ENCODE results near the gene SPC24.
A peak's percentile ranks its signal among the peaks of the same experiment; 100 is the strongest.
"Not testable (repeated sequence)": the region's sequence is repeated elsewhere in the genome, so short reads cannot be mapped to it uniquely, and the experiment has no call there.

Gene SPC24

GRCh38 chr19:11164296-11164695, 8.7 kb upstream of the SPC24 start:
- no peak for DNase-seq

- DNase-seq: not testable (repeated sequence)
Measured at GRCh38 chr19:11160440-11160768, 4.8 kb upstream of the SPC24 start.

DNA sequence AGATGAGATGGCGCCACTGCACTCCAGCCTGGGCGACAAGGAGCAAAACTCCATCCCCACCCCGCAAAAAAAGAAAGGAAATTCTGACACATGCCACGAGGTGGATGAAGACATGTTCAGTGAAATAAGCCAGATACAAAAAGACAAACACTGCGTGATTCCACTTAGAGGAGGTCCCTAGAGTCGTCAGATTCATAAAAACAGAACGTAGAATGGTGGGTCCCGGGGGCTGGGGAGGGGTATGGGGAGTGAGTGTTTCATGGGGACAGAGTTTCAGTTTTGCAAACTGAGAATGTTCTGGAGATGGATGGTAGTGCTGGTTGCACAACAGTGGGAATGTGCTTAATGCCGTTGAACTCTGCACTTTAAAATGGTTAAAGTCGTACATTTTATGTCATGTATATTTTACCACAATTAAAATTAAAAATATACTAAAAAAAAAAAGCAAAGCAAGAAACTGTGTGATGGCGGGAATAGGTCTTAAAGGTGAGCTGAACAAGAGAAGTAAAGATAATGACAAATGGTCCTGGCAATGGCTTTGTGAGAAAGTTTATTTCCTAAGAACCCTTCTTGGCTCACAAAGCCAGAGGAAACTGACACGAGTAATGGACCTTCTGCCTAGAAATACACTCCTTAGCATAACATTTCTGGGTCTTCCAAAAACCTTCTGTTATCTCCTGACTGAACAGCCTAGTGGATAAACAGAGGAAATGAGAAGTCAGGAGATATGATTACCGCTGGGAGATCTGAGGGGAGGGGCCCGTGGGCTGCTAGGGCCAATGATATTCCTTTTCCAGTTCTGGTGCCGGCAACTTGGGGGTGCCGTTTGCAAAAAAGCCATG, 4.2 kb upstream of the SPC24 start:
- no peak for DNase-seq

- DNase-seq: no peak
Measured at GRCh38 chr19:11154683-11155047, 917 bp downstream of the SPC24 start.

DNA sequence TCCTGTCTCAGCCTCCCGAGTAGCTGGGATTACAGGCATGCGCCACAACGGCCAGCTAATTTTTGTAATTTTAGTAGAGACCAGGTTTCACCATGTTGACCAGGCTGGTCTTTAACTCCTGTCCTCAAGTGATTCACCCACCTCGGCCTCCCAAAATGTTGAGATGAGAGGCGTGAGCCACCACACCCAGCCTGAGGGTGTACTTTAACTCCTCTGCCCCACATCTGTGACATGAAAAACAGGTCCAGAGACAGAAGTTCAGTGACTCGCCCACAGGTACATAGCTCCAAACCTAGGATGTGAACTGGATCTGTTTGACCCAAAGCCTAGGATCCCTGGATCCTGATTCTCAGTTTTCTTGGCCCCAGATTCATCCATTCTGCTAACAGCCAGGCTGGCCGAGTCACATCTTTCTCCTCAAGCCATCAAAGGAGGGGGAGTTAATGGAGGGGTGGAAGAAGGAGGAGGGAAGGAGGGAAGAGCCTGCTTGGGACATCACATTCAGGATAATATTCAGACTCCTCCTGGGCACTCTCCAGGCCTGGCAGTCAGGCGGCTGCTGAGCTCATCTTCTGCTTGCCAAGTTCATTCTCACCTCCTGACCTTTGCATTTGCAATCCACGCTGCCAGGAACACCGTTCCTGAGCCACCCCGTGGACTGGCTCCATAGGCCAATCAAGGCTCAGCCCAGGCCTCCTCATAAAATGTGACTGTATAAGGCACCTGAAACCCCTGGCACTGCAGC, 3.1 kb downstream of the SPC24 start:
- no peak for DNase-seq

DNA sequence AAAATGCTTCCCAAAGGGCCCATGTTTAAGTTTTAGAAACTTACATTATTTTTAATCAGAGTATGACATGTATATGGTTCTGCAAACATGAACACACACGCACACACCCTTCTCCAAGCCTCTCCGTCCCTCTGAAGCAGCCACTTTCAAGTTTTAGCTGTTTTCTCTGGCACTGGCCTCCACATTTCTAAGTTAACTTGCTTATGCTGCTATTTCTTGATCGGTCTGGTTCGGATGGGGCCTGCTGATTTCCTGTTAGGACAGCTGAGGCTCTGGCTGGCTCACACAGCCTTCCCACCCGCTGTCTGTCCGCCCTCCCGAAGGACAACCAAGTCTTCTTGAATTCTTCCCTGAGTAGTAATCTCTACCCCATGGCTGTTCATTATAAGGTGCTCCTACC, 4.4 kb downstream of the SPC24 start:
- no peak for DNase-seq

DNA sequence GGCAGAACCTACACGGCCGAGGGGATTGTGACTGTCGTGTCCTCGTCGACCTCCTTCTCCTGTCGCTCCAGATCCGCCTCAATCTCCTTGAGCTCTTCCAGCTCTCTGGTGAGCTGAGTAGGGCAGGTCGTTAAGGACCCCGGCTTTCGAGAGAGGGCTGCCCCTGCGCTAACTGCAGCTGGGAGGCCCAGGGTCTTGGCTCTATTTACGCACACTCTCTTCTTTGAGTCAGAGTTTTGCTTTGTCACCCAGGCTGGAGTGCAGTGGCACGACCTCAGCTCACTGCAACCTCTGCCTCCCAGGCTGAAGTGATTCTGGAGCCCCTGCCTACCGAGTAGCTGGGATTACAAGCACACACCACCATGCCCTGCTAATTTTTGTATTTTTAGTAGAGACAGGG, 7.6 kb downstream of the SPC24 start:
- no peak for DNase-seq

DNA sequence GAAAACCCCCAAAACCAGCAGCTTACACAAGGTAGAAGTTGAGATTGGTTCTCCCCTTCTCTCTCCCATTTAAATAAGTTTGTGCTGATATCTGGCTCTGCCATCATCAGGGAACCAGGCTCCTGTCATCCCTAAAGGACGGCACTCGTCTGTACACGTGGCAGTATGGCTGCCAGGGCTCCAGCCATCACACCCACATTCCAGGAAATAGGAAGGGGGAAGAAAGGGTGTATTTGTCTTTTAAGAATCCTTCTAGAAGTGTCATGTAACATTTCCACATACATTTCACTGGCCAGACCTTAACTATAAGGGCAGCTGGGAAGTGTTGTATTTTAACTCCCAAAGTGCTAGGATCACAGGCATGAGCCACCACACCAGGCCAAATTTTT, 10.1 kb downstream of the SPC24 start:
- DNase-seq: no peak

DNA sequence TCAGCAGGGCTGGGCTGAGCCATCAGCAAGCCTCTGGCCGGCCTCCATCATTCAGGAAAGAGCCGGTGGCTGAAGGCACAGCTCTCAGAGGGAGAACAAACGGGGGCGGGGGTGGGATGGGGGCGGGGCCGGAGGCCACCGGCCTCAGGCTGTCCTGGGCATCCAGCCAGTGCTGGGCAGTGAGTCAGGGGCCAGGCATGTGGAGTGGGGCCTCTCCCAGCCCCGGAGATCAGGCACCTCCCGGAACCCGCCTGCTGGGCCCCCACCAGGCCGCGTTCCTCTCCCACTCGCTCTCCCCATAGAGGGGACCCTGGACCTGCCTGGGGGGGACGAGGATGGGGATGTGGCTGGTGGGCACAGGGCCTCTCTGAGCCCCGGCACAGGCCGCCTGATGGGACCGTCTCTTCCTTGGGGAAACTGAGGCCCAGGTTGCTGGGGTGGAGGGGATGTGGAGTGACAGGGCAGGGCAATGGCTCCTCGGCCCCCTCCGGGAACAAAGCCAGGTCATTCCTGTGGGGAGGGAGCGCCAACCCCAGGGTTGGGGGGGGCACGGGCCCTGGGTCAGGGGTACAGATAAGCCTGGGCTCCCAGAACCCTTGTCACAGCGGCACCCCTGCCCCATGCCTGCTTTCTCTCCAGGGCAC, 12.9 kb downstream of the SPC24 start:
- DNase-seq: no peak

DNA sequence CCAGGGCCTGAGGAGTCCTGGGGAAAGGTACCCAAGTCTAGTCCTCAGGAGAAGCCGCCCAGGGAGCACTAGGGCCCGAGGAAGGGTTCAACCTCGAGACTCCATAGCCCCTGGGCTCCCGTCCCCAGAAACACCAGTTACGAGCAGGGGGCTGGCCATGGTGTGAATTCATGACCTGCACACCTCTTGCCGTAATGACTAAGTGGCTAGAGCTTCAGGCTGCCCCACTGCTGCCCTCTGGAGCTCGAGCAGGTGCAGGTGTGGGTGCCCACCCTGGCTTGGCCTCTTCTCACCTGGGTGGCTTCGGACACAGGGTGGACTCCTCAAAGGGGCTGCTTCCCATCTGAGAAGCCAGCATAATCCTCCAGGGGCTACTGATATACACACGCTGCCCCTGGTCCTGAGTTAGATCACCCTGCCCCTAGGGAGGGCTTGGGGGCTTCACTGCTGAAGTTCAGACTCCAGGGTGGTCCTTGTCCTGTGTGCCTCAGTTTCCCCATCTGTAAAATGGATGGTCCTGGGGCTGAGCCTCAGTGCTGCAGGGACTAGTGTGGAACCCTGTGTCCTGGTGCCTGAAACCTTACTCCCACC, 13.6 kb downstream of the SPC24 start:
- DNase-seq: no peak

GRCh38 chr19:11140896-11141295, 14.7 kb downstream of the SPC24 start:
- DNase-seq: no peak

DNA sequence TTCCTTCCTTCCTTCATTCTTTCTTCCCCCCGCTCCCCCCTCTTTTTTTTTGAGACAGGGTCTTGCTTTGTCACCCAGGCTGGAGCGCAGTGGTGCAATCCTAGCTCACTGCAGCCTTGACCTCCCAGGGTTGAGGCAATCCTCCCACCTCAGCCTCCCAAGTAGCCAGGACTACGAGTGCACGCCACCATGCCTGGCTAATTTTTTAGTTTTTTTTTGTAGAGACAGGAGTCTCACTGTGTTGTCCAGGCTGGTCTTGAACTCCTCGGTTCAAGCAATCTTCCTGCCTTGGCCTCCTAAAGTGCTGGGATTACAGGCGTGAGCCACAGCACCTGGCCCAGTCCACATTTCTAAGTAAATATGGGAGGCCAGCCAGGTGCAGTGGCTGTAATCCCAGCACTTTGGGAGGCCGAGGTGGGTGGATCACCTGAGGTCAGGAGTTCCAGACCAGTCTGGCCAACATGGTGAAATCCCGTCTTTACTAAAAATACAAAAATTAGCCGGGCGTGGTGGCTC, 15.5 kb downstream of the SPC24 start:
- not testable (repeated sequence) for DNase-seq

- peak; percentile 10 for DNase-seq
Measured at GRCh38 chr19:11138601-11139300, 16.8 kb downstream of the SPC24 start.

DNA sequence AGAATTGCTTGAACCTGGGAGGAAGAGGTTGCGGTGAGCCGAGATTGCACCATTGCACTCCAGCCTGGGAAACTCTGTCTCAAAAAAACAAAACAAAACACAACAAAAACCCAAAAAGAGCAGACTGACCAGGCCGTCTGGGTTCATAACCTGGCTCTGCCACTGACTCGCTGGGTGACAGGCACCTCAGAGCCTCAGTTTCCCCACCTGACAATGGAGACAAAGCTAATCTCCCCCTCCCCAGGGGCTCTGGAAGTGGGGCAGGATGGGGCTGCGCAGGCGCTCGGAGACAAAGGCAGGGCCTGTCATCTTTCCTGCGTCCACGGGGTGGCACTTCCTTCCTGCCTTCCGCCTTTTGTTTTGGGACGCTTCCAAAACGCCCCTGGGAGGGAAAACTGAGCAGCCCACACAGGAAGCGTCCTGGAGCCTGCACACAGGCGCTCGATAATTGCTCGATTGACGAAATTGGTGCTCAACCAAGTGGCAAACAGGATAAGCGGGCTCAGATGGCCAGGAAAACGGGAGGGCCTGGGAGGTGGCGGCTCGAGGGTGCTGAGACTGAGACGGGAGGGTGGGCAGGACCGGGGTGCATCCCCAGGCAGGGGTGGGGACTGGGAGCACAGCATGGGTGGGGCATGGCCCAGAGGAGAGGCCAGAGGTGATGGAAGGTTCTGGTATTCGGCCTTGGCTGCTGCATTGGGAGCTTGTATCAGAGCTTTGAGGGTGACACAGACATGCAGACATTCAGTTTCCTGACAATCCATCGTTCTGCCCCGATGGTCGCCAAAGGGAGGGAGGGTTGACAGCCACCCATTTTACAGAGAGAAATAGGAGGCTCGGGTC, 17.8 kb downstream of the SPC24 start:
- DNase-seq: peak; percentile 66

- DNase-seq: no peak
Measured at GRCh38 chr19:11136400-11137101, 19.0 kb downstream of the SPC24 start.

DNA sequence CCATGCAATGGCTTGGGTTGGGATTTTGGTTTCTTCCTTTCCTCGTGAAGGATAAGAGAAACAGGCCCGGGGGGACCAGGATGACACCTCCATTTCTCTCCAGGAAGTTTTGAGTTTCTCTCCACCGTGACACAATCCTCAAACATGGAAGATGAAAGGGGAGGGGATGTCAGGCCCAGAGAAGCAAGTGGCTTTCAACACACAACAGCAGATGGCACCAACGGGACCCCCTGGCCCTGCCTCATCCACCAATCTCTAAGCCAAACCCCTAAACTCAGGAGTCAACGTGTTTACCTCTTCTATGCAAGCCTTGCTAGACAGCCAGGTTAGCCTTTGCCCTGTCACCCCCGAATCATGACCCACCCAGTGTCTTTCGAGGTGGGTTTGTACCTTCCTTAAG, 24.1 kb downstream of the SPC24 start:
- DNase-seq: no peak

- DNase-seq: peak; percentile 38
Measured at GRCh38 chr19:11130824-11131455, 24.6 kb downstream of the SPC24 start.

GRCh38 chr19:11127905-11128304, 27.7 kb downstream of the SPC24 start:
- DNase-seq: no peak

DNA sequence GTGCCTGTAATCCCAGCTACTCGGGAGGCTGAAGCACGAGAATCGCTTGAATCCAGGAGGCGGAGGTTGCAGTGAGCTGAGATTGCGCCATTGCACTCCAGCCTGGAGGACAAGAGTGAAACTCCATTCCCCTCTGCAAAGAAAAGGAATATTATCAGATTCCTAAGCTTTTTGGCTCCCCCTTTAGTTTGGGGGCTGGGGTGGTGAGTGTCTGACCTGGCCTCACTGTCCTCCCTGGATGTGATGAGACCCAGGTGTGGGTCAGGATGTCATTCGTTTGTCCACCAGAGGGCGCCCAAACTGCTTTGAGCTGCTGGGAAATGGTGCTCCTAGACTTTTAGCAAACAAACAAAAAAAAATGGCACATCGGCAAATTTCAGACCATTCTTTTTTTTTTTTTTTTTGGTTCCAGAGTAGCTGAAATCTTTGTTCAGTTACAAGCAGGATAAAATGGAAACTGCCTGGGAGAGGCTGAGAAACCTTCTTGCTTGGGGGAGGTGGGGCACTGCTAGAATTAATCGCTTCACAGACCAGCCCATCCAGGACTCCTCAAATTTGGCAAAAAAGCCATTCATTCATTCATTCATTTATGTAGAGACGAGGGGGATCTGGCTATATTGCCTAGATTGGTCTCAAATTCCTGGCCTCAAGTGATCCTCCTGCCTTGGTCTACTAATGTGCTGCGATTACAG, 29.4 kb downstream of the SPC24 start:
- DNase-seq: peak; percentile 31

DNA sequence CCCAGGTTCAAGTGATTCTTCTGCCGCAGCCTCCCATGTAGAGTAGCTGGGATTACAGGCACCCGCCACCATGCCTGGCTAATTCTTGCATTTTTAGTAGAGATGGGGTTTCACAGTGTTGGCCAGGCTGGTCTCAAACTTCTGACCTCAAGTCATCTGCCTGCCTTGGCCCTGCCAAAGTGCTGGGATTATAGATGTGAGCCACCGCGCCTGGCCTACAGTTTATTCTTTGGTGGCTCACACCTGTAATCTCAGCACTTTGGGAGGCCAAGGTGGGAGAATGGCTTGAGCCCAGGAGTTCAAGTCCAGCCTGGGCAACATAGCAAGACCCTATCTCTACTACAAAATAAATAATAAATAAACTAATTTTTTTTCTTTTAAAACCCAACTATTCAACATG, 31.4 kb downstream of the SPC24 start:
- DNase-seq: not testable (repeated sequence)

All from NCI-H1694 treated with DMSO at 0.1 percent for 48 hours (cell line).